ENCODE results near the gene TMEM94. TPM values are rescaled to one million over a fixed set of nuclear protein-coding genes. Genes with fewer than 3 reads are reported as not detected.

Gene TMEM94
- total and polyA plus RNA-seq, 9 of the 15 experiments (the other 6 are each of a cell fraction or from before 2014, with no cell fraction given) = 0.35 to 48.1 (median 14.4) TPM

GRCh38 chr17:75511610-75512575 is 55.5 kb downstream of the TMEM94 start (continued):
- peak; percentile 37; the same call in 1 of the 2 replicates for TF ChIP-seq ARID4B (CRISPR knock-in tag; IDR thresholded peaks at IDR 0.05)

- Histone ChIP-seq H3K27me3 (ENCODE audit: control insufficient read depth in 2 of 2, insufficient read depth in 2 of 2, low read length in 2 of 2) (no peaks in the 10 kb centered on the region), H4K20me1 (replicated peaks; ENCODE audit: control insufficient read depth, insufficient read depth, low read length) (peaks cover 18% of the 10 kb centered on the region), H2AFZ (ENCODE audit: low read depth, low read length) (no peak overlapping the region), H3K27ac (ENCODE audit: extremely low read depth, low read depth, low read length) (no peak overlapping the region), H3K4me2 (ENCODE audit: insufficient read depth, low read length) (no peak overlapping the region), H3K9me1 (ENCODE audit: control insufficient read depth, insufficient read depth, low read length) (peaks cover 5% of the 10 kb centered on the region), H3K9ac (ENCODE audit: insufficient read depth in 1 of 2, low read depth in 2 of 2, low read length in 2 of 2) (peak overlapping the region in 1 of 2 experiments; percentile 87; a peak in 2 of 4 replicates), H3K9me3 (replicated peaks; ENCODE audit: control insufficient read depth, insufficient read depth, low read depth, low read length) (no peaks in the 10 kb centered on the region), H3K36me3 (ENCODE audit: control insufficient read depth, insufficient read depth, low read length) (peaks cover 12% of the 10 kb centered on the region; the same call in 1 of the 3 replicates), H3K4me1 (replicated peaks in 1 of 2; ENCODE audit: control insufficient read depth in 2 of 2, insufficient read depth in 2 of 2, low read length in 2 of 2) (peaks cover 29 to 80% of the 10 kb centered on the region in 2 experiments), H3K79me2 (ENCODE audit: control insufficient read depth, insufficient read depth, low read length) (peaks cover 10% of the 10 kb centered on the region), H3K4me3 (no peak overlapping the region)
- intact Hi-C loops (cut with micrococcal nuclease) = no loop called here
- FAIRE-seq (peak; percentile 32), DNase-seq (ENCODE audit: extremely low read depth in 1 of 4, low spot score in 3 of 4) (peak in 1 of 4 experiments; percentile 36), ATAC-seq (no peak)
- ChIA-PET CTCF (ENCODE audit: low intra/inter-chr PET ratio) (no interaction called here), POLR2A (interaction anchor here (0.6 to 2.2 kb wide), 6 partner anchors 10 to 47 kb away, joined by 3 to 9 read pairs (median 3); no protein-coding TSS in a partner anchor)
- no TSS peak for BruUV-seq (replicated peaks)
- in situ Hi-C loops (cut with MboI) = no loop called here
- WGBS (ENCODE audit: insufficient coverage, low coverage, missing lambda C conversion rate) = 44% methylated on average over 9 of the region's 10 CpGs
- TF ChIP-seq PHB2 (IDR thresholded peaks at IDR 0.05; ENCODE audit: low read depth) = no peak
- 0 out of 2 replicates have a peak, but pooled peaks have one; percentile 6 for TF ChIP-seq CBFA2T2 (conservative IDR thresholded peaks at IDR 0.05)
- TF ChIP-seq RCOR1 (IDR thresholded peaks at IDR 0.05; ENCODE audit: borderline replicate concordance in 1 of 2, low read depth in 2 of 2, low read length in 2 of 2) = peak in 1 of 2 experiments; percentile 69; a peak in 2 of 4 replicates
- no peak for TF ChIP-seq ELK3 (CRISPR knock-in tag; IDR thresholded peaks at IDR 0.05)
- TF ChIP-seq GABPB1 (CRISPR knock-in tag; IDR thresholded peaks at IDR 0.05) = 0 out of 2 replicates have a peak, but pooled peaks have one; percentile 40
- peak in 1 of 2 experiments; percentile 68; a peak in 1 of 3 replicates for TF ChIP-seq CBX3 (IDR thresholded peaks at IDR 0.05; ENCODE audit: borderline replicate concordance in 1 of 2, low read length in 2 of 2)
- peak; percentile 77; the same call in 1 of the 2 replicates for TF ChIP-seq HDAC2 (IDR thresholded peaks at IDR 0.05)
- TF ChIP-seq RBM25 (IDR thresholded peaks at IDR 0.05; ENCODE audit: low read depth, low read length, severe bottlenecking) = peak; percentile 97
- peak; percentile 97 for TF ChIP-seq SMARCA5 (IDR thresholded peaks at IDR 0.05)
- peak; percentile 99 for TF ChIP-seq BCOR (IDR thresholded peaks at IDR 0.05)
- TF ChIP-seq ZNF695 (CRISPR knock-in tag; IDR thresholded peaks at IDR 0.05) = no peak
These were observed 56.6 kb downstream of the TMEM94 start for GRCh38 chr17:75512926-75513640.
